K562 (cell line): ENCODE results near the gene BEST1. TPM values are rescaled to one million over a fixed set of nuclear protein-coding genes. Genes with fewer than 3 reads are reported as not detected.
A peak's percentile ranks its signal among the peaks of the same experiment; 100 is the strongest.

Source experiments
- BHLHE40 ChIP-seq: IDR thresholded peaks from 2 replicates; pipeline ENCODE4 v1.6.1; 2011; ENCODE audit warnings: low read length, improper control_type of control experiment
- EHMT2 ChIP-seq: fragments of 450-650 bp; IDR thresholded peaks from 2 replicates; pipeline ENCODE4 v1.6.1; 2018; ENCODE audit warnings: antibody characterized with exemption
- ETS2 ChIP-seq: IDR thresholded peaks from 2 replicates; pipeline ENCODE4 v1.6.1; 2016; ENCODE audit warnings: borderline replicate concordance, missing genetic modification characterization, mild to moderate bottlenecking, moderate library complexity, missing compliant biosample characterization; ENCODE audit not compliant: poor library complexity, severe bottlenecking
- FOXP1 ChIP-seq: sonication (generic); formaldehyde crosslinking; IDR thresholded peaks from 2 replicates; pipeline ENCODE4 v1.8.0; 2022; ENCODE audit warnings: mild to moderate bottlenecking, missing genetic modification reagents
- GATA2 ChIP-seq: sonication (generic); formaldehyde crosslinking; IDR thresholded peaks from 2 replicates; pipeline ENCODE4 v1.4.0; 2020; ENCODE audit warnings: mild to moderate bottlenecking, missing genetic modification reagents
- GTF2B ChIP-seq: IDR thresholded peaks from 2 replicates; pipeline ENCODE4 v1.6.1; 2011; ENCODE audit not compliant: insufficient read length; ENCODE audit errors: extremely low read depth
- JUND ChIP-seq, 2 experiments: IDR thresholded peaks; 2 replicates in 1 of 2; 3 replicates in 1 of 2; pipeline ENCODE4 v1.6.1; 2011; ENCODE audit warnings: borderline replicate concordance in 2 of 2, low read depth in 2 of 2, low read length in 2 of 2, improper control_type of control experiment in 1 of 2, missing biosample characterization in 1 of 2, missing genetic modification characterization in 1 of 2, missing genetic modification reagents in 1 of 2
- KLF10 ChIP-seq: fragments of 250-450 bp; sonication (Bioruptor Pico); IDR thresholded peaks from 2 replicates; pipeline ENCODE4 v1.6.1; 2021; ENCODE audit warnings: matching md5 sums
- MECOM ChIP-seq: fragments of 250-450 bp; sonication (Bioruptor Pico); IDR thresholded peaks from 2 replicates; pipeline ENCODE4 v1.8.0; 2022; ENCODE audit warnings: inconsistent platforms
- NFIX ChIP-seq: fragments of 250-450 bp; sonication (Bioruptor Pico); IDR thresholded peaks from 2 replicates; pipeline ENCODE4 v1.4.0; 2020; ENCODE audit warnings: low read depth, mild to moderate bottlenecking, moderate library complexity
- PHF20 ChIP-seq: fragments of 450-650 bp; IDR thresholded peaks from 2 replicates; pipeline ENCODE4 v1.6.1; 2018; ENCODE audit not compliant: partially characterized antibody
- RFX5 ChIP-seq: IDR thresholded peaks from 2 replicates; pipeline ENCODE4 v1.6.1; 2011; ENCODE audit warnings: low read depth, mild to moderate bottlenecking, improper control_type of control experiment, low read length
- TEAD2 ChIP-seq: fragments of 450-650 bp; IDR thresholded peaks from 2 replicates; pipeline ENCODE4 v1.6.1; 2016; ENCODE audit warnings: missing genetic modification characterization, control low read depth, missing compliant biosample characterization
- TGIF2 ChIP-seq: sonication (generic); formaldehyde crosslinking; IDR thresholded peaks from 2 replicates; pipeline ENCODE4 v1.8.1; 2022; ENCODE audit warnings: mild to moderate bottlenecking, missing genetic modification reagents, moderate library complexity
- ZNF644 ChIP-seq: fragments of 200-800 bp; sonication (Bioruptor generic); IDR thresholded peaks from 2 replicates; pipeline ENCODE4 v1.6.1; 2016; ENCODE audit warnings: low read depth, missing genetic modification characterization, missing compliant biosample characterization
- polyA plus RNA-seq, 8 experiments: library from polyadenylated mRNA; depleted of rRNA in 4 of 8; stranded (reverse) in 5 of 8; unstranded in 3 of 8; fragments of >200 nt; fragmentation: Nextera tagmentation in 2 of 8; fragmentation: Illumina TruSeq in 1 of 8; extraction: Ambion mirVana in 2 of 8; extraction: Trizol in 1 of 8; gene quantifications; 2 replicates each; pipeline versions ENCODE4 v1.2.1 to v1.2.3, GENCODE V29; 2011 to 2014; ENCODE audit warnings: inconsistent platforms in 1 of 8, missing spikeins in 1 of 8
- total RNA-seq, 7 experiments: library from RNA; depleted of rRNA in 6 of 7; stranded (reverse); fragments of >200 nt in 6 of 7; fragmentation: Illumina TruSeq in 2 of 7; extraction: Trizol in 2 of 7; gene quantifications; 2 replicates each; pipeline versions ENCODE4 v1.2.1 to v1.2.3, GENCODE V29; 2011 to 2021; ENCODE audit warnings: low replicate concordance in 1 of 7
- TF ChIP-seq, protein P1 (sequence below): sonication (generic); formaldehyde crosslinking; IDR thresholded peaks from 2 replicates; pipeline ENCODE4 v1.8.0; 2023; ENCODE audit warnings: missing genetic modification reagents, mild to moderate bottlenecking, borderline replicate concordance
- TF ChIP-seq, protein P2 (sequence below), 2 experiments: fragments of 450-650 bp in 1 of 2; IDR thresholded peaks; 2 replicates each; pipeline ENCODE4 v1.6.1; 2011 to 2017; ENCODE audit warnings: low read depth in 2 of 2, antibody characterized with exemption in 1 of 2, borderline replicate concordance in 1 of 2, low read length in 1 of 2, mild to moderate bottlenecking in 1 of 2, mixed read lengths in 1 of 2; ENCODE audit not compliant: control insufficient read depth in 1 of 2
- TF ChIP-seq, protein P3 (sequence below): sonication (generic); formaldehyde crosslinking; IDR thresholded peaks from 2 replicates; pipeline ENCODE4 v1.9.0; 2022; ENCODE audit warnings: mild to moderate bottlenecking, missing genetic modification reagents

Gene BEST1
- total and polyA plus RNA-seq, 9 of the 15 experiments (the other 6 are each of a cell fraction or from before 2014, with no cell fraction given): 0.07 to 1.3 (median 0.40) TPM

DNA sequence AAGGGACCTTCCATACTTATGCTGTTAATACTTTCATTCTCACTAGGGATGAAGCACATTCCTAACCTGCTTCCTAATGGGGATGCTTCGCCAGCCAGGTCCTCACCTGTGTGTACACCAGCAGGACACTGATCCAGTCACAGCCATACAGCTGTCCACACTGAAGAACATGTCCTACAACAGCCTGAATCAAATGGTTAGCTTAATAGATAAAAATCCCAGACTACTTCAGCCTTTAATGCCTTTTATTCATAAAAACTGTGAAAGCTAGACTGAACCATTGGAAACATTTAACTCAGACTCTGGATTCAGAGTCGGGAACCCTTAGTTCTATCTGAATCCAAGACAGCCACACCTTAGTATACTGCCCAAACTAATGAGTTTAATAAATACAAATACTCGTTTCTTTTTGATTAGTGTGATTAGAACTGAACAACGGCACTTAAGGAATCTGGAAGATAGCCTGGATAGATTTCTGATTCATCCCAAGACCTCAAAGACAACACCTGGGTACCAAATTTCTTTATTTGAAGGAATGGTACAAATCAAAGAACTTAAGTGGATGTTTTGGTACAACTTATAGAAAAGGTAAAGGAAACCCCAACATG, 14.0 kb downstream of the BEST1 start (continued):
- TF ChIP-seq, protein P1, sequence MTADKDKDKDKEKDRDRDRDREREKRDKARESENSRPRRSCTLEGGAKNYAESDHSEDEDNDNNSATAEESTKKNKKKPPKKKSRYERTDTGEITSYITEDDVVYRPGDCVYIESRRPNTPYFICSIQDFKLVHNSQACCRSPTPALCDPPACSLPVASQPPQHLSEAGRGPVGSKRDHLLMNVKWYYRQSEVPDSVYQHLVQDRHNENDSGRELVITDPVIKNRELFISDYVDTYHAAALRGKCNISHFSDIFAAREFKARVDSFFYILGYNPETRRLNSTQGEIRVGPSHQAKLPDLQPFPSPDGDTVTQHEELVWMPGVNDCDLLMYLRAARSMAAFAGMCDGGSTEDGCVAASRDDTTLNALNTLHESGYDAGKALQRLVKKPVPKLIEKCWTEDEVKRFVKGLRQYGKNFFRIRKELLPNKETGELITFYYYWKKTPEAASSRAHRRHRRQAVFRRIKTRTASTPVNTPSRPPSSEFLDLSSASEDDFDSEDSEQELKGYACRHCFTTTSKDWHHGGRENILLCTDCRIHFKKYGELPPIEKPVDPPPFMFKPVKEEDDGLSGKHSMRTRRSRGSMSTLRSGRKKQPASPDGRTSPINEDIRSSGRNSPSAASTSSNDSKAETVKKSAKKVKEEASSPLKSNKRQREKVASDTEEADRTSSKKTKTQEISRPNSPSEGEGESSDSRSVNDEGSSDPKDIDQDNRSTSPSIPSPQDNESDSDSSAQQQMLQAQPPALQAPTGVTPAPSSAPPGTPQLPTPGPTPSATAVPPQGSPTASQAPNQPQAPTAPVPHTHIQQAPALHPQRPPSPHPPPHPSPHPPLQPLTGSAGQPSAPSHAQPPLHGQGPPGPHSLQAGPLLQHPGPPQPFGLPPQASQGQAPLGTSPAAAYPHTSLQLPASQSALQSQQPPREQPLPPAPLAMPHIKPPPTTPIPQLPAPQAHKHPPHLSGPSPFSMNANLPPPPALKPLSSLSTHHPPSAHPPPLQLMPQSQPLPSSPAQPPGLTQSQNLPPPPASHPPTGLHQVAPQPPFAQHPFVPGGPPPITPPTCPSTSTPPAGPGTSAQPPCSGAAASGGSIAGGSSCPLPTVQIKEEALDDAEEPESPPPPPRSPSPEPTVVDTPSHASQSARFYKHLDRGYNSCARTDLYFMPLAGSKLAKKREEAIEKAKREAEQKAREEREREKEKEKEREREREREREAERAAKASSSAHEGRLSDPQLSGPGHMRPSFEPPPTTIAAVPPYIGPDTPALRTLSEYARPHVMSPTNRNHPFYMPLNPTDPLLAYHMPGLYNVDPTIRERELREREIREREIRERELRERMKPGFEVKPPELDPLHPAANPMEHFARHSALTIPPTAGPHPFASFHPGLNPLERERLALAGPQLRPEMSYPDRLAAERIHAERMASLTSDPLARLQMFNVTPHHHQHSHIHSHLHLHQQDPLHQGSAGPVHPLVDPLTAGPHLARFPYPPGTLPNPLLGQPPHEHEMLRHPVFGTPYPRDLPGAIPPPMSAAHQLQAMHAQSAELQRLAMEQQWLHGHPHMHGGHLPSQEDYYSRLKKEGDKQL (CRISPR knock-in tag): 0 out of 2 replicates have a peak, but pooled peaks have one; percentile 1
- TF ChIP-seq, protein P2, sequence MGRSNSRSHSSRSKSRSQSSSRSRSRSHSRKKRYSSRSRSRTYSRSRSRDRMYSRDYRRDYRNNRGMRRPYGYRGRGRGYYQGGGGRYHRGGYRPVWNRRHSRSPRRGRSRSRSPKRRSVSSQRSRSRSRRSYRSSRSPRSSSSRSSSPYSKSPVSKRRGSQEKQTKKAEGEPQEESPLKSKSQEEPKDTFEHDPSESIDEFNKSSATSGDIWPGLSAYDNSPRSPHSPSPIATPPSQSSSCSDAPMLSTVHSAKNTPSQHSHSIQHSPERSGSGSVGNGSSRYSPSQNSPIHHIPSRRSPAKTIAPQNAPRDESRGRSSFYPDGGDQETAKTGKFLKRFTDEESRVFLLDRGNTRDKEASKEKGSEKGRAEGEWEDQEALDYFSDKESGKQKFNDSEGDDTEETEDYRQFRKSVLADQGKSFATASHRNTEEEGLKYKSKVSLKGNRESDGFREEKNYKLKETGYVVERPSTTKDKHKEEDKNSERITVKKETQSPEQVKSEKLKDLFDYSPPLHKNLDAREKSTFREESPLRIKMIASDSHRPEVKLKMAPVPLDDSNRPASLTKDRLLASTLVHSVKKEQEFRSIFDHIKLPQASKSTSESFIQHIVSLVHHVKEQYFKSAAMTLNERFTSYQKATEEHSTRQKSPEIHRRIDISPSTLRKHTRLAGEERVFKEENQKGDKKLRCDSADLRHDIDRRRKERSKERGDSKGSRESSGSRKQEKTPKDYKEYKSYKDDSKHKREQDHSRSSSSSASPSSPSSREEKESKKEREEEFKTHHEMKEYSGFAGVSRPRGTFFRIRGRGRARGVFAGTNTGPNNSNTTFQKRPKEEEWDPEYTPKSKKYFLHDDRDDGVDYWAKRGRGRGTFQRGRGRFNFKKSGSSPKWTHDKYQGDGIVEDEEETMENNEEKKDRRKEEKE (IDR thresholded peaks at IDR 0.05; ENCODE audit: borderline replicate concordance in 1 of 2, control insufficient read depth in 1 of 2, low read depth in 2 of 2, low read length in 1 of 2): peak; percentile 21 to 47; a peak in 2 of 4 replicates
- no peak for TF ChIP-seq BHLHE40
- TF ChIP-seq JUND (IDR thresholded peaks at IDR 0.05; ENCODE audit: borderline replicate concordance, low read depth, low read length): no peak
- no peak for TF ChIP-seq JUND (tag; IDR thresholded peaks at IDR 0.05; ENCODE audit: borderline replicate concordance, low read depth, low read length)
- peak; percentile 78; the same call in 1 of the 2 replicates for TF ChIP-seq KLF10 (CRISPR knock-in tag)
- TF ChIP-seq ZNF644 (tag): 0 out of 2 replicates have a peak, but pooled peaks have one; percentile 64
- no peak for TF ChIP-seq FOXP1
- no peak for TF ChIP-seq GATA2 (CRISPR knock-in tag)
- TF ChIP-seq MECOM (CRISPR knock-in tag): no peak
- TF ChIP-seq, protein P3, sequence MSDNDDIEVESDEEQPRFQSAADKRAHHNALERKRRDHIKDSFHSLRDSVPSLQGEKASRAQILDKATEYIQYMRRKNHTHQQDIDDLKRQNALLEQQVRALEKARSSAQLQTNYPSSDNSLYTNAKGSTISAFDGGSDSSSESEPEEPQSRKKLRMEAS (CRISPR knock-in tag): no peak
- TF ChIP-seq PHF20: no peak
- 0 out of 2 replicates have a peak, but pooled peaks have one; percentile 8 for TF ChIP-seq NFIX (CRISPR knock-in tag)
- TF ChIP-seq GTF2B: no peak
- TF ChIP-seq RFX5: no peak
- TF ChIP-seq TGIF2 (CRISPR knock-in tag): peak; percentile 84; the same call in 1 of the 2 replicates
- no peak for TF ChIP-seq TEAD2 (tag)
- no peak for TF ChIP-seq EHMT2
- TF ChIP-seq ETS2: no peak
